ENCODE results near the gene C5orf15.

Gene C5orf15

GRCh38 chr5:133928587-133929393 is 39.6 kb downstream of the C5orf15 start:
- Histone ChIP-seq H3K36me3 (ENCODE audit: control insufficient read depth, insufficient read depth, low read length) (no peaks in the 10 kb centered on the region), H3K27me3 (replicated peaks; ENCODE audit: control insufficient read depth, insufficient read depth, low read length) (no peaks in the 10 kb centered on the region), H3K4me3 (replicated peaks; ENCODE audit: low read depth, low read length) (no peak overlapping the region)
- peak; percentile 3 for TF ChIP-seq CTCF (IDR thresholded peaks at IDR 0.05; ENCODE audit: insufficient read depth, low read length, poor library complexity, severe bottlenecking)
- peak; percentile 55 for DNase-seq (ENCODE audit: extremely low read depth, insufficient read length)

- no peak for TF ChIP-seq CTCF (IDR thresholded peaks at IDR 0.05; ENCODE audit: insufficient read depth, low read length, poor library complexity, severe bottlenecking)
- H3K4me3 ChIP-seq (replicated peaks; ENCODE audit: low read depth, low read length) = no peak overlapping the region
- no peak for DNase-seq (ENCODE audit: extremely low read depth, insufficient read length)
- no peaks in the 10 kb centered on the region for H3K36me3 ChIP-seq (ENCODE audit: control insufficient read depth, insufficient read depth, low read length)
- H3K27me3 ChIP-seq (replicated peaks; ENCODE audit: control insufficient read depth, insufficient read depth, low read length) = no peaks in the 10 kb centered on the region
These were observed 40.9 kb downstream of the C5orf15 start for GRCh38 chr5:133927300-133928180.

DNA sequence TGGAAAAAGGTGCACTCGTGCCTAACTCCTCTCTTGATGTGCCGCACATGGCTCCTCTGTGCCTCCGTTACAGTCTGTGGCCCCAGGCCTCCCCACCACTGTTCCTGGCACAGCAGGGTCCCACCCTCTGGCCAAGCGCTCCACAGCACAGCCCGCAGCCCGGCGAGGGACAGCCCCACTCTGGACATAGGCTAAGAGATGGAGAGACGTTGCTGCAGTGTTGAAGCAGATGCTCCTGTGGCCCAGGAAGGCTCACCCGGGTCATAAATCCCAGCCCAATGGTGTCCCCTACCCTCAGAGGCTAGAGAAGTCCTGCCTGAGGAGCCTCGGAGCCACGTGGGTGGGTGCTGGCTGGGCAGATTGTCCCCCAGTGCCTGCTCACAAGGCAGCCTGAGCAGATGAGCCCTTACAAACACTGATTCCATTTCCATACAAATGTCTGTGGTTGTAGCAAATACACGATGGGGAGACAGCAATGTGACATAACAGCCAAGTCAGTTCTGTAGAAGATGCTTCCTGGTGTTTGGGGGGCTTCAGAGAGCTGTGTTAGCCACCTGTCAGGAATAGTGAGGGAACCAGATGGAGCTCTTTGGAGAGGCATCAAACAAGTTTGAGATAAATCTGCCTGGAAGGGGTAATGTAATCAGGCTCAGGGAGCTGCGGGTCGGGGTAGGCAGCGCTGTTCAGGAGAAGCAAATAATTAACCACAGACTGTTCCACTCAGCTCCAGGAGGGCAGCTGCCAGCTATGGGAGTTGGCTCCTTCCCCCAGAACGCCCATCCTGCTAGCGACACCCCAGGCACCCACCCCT is 41.7 kb downstream of the C5orf15 start:
- H3K27me3 ChIP-seq (replicated peaks; ENCODE audit: control insufficient read depth, insufficient read depth, low read length) = no peaks in the 10 kb centered on the region
- no peak for DNase-seq (ENCODE audit: extremely low read depth, insufficient read length)

DNA sequence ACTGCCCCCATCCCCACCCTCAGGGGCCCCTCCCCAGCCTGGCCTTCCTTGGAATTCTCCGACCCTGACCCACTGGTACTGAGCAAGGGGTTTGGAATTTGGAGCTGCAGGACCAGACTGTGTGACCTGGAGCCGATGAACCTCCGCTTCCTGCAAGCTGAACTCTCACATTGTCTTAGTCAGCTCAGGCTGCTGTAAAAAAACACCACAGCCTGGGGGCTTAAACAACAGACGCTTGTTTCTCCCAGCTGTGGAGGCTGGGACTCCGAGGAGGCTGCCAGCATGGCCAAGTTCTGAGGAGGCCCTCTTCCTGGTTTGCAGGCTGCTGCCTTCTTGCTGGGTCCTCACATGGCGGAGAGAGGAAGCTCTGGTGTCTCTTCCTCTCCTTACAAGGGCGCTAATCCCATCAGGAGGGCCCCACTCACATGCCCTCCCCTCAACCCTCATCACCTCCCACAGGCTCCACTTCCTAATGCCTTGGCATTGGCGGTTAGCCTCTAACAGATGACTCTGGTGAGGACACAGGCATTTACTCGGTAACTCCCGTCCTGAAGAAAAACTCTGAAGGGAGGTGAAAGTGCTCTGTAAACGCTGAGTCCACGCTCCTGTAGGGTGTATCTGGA is 42.4 kb downstream of the C5orf15 start:
- no peak overlapping the region for H3K4me3 ChIP-seq (replicated peaks; ENCODE audit: low read depth, low read length)
- no peak for TF ChIP-seq CTCF (IDR thresholded peaks at IDR 0.05; ENCODE audit: insufficient read depth, low read length, poor library complexity, severe bottlenecking)
- H3K36me3 ChIP-seq (ENCODE audit: control insufficient read depth, insufficient read depth, low read length) = no peaks in the 10 kb centered on the region

More for the DNA sequence above, 41.7 kb downstream of the C5orf15 start:
- Histone ChIP-seq H3K4me3 (replicated peaks; ENCODE audit: low read depth, low read length) (no peak overlapping the region), H3K36me3 (ENCODE audit: control insufficient read depth, insufficient read depth, low read length) (no peaks in the 10 kb centered on the region)
- TF ChIP-seq CTCF (IDR thresholded peaks at IDR 0.05; ENCODE audit: insufficient read depth, low read length, poor library complexity, severe bottlenecking) = no peak

GRCh38 chr5:133925269-133925668 is 43.2 kb downstream of the C5orf15 start:
- Histone ChIP-seq H3K27me3 (replicated peaks; ENCODE audit: control insufficient read depth, insufficient read depth, low read length) (no peaks in the 10 kb centered on the region), H3K36me3 (ENCODE audit: control insufficient read depth, insufficient read depth, low read length) (no peaks in the 10 kb centered on the region), H3K4me3 (replicated peaks; ENCODE audit: low read depth, low read length) (no peak overlapping the region)
- no peak for TF ChIP-seq CTCF (IDR thresholded peaks at IDR 0.05; ENCODE audit: insufficient read depth, low read length, poor library complexity, severe bottlenecking)
- DNase-seq (ENCODE audit: extremely low read depth, insufficient read length) = no peak

More for the DNA sequence above, 42.4 kb downstream of the C5orf15 start:
- H3K27me3 ChIP-seq (replicated peaks; ENCODE audit: control insufficient read depth, insufficient read depth, low read length) = no peaks in the 10 kb centered on the region
- no peak for DNase-seq (ENCODE audit: extremely low read depth, insufficient read length)
